ENCODE measurements around the gene UMPS.

Gene UMPS

DNA sequence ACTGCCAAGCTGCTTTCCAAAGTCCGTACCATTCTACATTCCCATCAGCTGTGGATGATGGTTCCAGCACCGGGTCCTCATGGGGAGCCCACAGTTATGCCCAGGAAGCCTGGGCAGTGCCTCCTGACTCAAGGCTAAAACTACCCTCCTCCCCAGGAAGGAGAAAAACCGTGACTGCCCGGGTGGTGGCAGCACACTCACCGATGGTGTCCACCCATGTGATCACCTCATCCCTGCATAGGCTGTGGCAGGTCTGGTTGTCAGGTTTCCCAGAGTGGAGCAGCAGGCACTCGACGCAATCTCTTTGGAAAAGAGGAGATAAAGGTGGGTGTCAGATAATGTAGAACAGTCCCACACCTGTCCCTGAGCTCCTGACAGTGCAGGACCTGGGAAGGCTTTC is 38.6 kb downstream of the UMPS start:
- DNase-seq (ENCODE audit: extremely low read depth, low read depth), result no peak
- no peak for TF ChIP-seq CTCF (IDR thresholded peaks at IDR 0.05; ENCODE audit: low read depth, low read length)

DNA sequence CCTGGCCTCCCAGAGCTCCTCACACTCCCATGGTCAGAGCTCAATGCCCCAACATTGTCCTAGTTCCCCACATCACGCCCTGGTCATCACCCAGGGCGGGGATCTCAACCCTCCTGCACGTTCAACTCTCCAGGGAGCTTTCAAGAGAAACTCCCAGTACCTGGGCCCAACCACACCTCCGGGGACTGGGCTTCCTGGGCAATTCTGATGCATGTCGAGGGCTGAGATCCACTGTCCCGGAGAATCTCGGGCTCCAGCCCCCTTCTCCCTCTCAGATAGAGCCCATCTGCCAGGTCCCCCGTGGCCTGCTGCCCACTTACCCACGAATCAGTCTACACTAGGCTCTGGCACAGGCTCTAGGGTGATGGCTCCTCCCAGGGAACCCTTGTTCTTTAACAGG is 39.2 kb downstream of the UMPS start:
- TF ChIP-seq CTCF (IDR thresholded peaks at IDR 0.05; ENCODE audit: low read depth, low read length), result no peak

DNA sequence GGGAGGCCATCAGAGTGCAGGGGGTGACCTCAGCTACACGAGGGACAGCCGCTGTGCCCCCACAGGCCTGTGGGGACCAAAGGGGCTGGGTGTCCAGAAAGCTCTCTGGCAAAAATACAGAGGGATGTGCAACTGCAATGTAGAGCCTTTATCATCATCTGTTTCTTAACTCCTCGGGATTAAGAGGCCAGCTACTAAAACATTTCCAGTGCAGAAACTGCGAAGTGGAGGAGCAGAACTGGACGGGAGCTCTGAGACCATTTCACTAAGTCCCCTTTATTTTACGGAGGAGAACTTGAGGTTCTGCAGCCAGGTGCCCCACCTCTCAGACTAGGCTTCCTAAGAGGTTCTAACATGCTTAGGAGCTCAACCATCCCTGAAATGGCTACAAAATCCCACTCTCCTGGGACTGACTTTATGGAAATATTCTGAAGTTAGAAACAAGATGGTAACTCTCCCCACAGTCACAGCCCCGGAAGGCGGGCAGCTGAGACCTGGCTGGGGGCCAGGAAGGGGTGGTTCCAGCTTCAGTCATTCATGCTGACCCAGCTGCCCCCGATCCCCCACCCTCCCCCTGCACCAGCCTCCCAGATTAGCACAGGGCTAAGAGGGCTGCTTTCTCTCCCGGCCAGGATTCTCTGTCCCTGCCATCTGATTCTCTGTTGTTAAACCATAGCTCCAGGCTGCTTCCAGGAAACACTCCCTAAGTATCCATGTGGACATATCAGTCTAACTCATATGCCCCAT is 40.3 kb downstream of the UMPS start:
- no peak for DNase-seq (ENCODE audit: extremely low read depth, low read depth)
- TF ChIP-seq CTCF (IDR thresholded peaks at IDR 0.05; ENCODE audit: low read depth, low read length), result no peak

More for the DNA sequence above, 39.2 kb downstream of the UMPS start:
- DNase-seq (ENCODE audit: extremely low read depth, low read depth), result no peak

DNA sequence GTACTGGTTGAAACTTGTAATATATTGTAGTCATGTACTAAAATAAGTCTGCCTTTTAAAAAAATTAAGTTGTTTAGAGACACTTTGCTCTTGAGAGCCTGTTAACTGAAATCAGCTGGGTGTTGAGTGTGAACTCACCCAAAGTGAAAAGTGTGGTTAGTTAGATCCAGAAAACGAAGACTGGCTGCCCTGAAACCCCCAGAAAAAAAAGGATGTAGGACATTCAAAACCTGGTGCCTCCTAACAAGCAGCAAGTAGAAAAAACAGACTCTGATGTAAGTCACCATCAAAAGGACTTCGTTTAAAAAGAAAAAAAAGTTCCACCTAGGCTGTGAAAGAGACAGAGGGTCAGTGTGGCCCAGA is 40.8 kb downstream of the UMPS start:
- DNase-seq (ENCODE audit: extremely low read depth, low read depth), result no peak
- no peak for TF ChIP-seq CTCF (IDR thresholded peaks at IDR 0.05; ENCODE audit: low read depth, low read length)

GRCh38 chr3:124772081-124772831 is 42.0 kb downstream of the UMPS start:
- DNase-seq (ENCODE audit: extremely low read depth, low read depth), result no peak
- no peak for TF ChIP-seq CTCF (IDR thresholded peaks at IDR 0.05; ENCODE audit: low read depth, low read length)

- no peak for TF ChIP-seq CTCF (IDR thresholded peaks at IDR 0.05; ENCODE audit: low read depth, low read length)
- no peak for DNase-seq (ENCODE audit: extremely low read depth, low read depth)
Measured at GRCh38 chr3:124773351-124774326, 43.4 kb downstream of the UMPS start.
